Measurements from ENCODE around the gene MTRF1. TPM values are rescaled to one million over a fixed set of nuclear protein-coding genes. Genes with fewer than 3 reads are reported as not detected.

MTRF1 gene
- polyA plus RNA-seq, 2 of the 4 experiments (the other 2 are of a cell fraction) = 9.1 to 16.1 TPM

GRCh38 chr13:41229356-41229755 is 34.0 kb downstream of the MTRF1 start:
- no peak for ATAC-seq
- DNase-seq (ENCODE audit: low read depth in 1 of 2, low spot score in 1 of 2) = no peak
- no peak overlapping the region for H3K4me2 ChIP-seq
- H3K4me1 ChIP-seq = no peaks in the 10 kb centered on the region
- no peak for FAIRE-seq
- TF ChIP-seq NPAS2 (CRISPR knock-in tag; IDR thresholded peaks at IDR 0.05; ENCODE audit: borderline replicate concordance) (no peak), MAFK (IDR thresholded peaks at IDR 0.05; ENCODE audit: partially characterized antibody) (peak; percentile 92)
- H3K9me3 ChIP-seq = no peaks in the 10 kb centered on the region
- ChIA-PET POLR2A (no interaction called here), CTCF (interaction anchor here (0.8 kb wide), 1 partner anchor 155 kb away, joined by 4 read pairs; no protein-coding TSS in a partner anchor)
- no peak overlapping the region for H3K27ac ChIP-seq
- no peak overlapping the region for H3K4me3 ChIP-seq

GRCh38 chr13:41224113-41225110 is 39.0 kb downstream of the MTRF1 start:
- TF ChIP-seq PBX3 (IDR thresholded peaks at IDR 0.05) = no peak
- TF ChIP-seq HOXB13 (CRISPR knock-in tag; IDR thresholded peaks at IDR 0.05; ENCODE audit: low read depth) = no peak
- no peak for TF ChIP-seq NFE2L2 (conservative IDR thresholded peaks at IDR 0.05; ENCODE audit: low read length)
- TF ChIP-seq ELK1 (IDR thresholded peaks at IDR 0.05; ENCODE audit: low read depth, low read length) = no peak
- no peak for TF ChIP-seq MAZ (IDR thresholded peaks at IDR 0.05; ENCODE audit: borderline replicate concordance, low read depth, low read length)
- TF ChIP-seq BHLHE40 (IDR thresholded peaks at IDR 0.05; ENCODE audit: low read depth, low read length) = no peak
- TF ChIP-seq JUNB (IDR thresholded peaks at IDR 0.05) = no peak
- TF ChIP-seq CHD2 (IDR thresholded peaks at IDR 0.05; ENCODE audit: low read length, partially characterized antibody) = no peak
- TF ChIP-seq EP300 (IDR thresholded peaks at IDR 0.05) = no peak
- TF ChIP-seq CBX8 (IDR thresholded peaks at IDR 0.05) = no peak
- no peak for TF ChIP-seq REST (IDR thresholded peaks at IDR 0.05)
- no peak for TF ChIP-seq JUN (IDR thresholded peaks at IDR 0.05)
- no peak for TF ChIP-seq E2F6 (IDR thresholded peaks at IDR 0.05; ENCODE audit: borderline replicate concordance, low read depth)
- TF ChIP-seq HDAC2 (IDR thresholded peaks at IDR 0.05) = no peak
- H3K9me3 ChIP-seq = no peaks in the 10 kb centered on the region
- H3K4me3 ChIP-seq = no peak overlapping the region
- POLR2A ChIA-PET = no interaction called here
- no peak for FAIRE-seq
- peaks cover 2% of the 10 kb centered on the region; the same call in 1 of the 3 replicates for H3K4me1 ChIP-seq
- WGBS (ENCODE audit: missing lambda C conversion rate) = 69% methylated on average over 7 of the region's 7 CpGs
- no peak overlapping the region for H3K27ac ChIP-seq
- CTCF ChIA-PET = interaction anchor here (1.5 kb wide), 1 partner anchor 20 kb away, joined by 3 read pairs; no protein-coding TSS in a partner anchor
- no peak for DNase-seq (ENCODE audit: low read depth in 1 of 2, low spot score in 1 of 2)
- ATAC-seq = no peak
- H3K4me2 ChIP-seq = no peak overlapping the region
